Pancreas (tissue), 10 donors: ENCODE data around the gene MRPS11. TPM values are rescaled to one million over a fixed set of nuclear protein-coding genes. Genes with fewer than 3 reads are reported as not detected.
A peak's percentile ranks its signal among the peaks of the same experiment; 100 is the strongest.

Experiments
- ATAC-seq, 4 donors: fragments of 200-7000 bp; cut with Tn5 transposase; one replicate each; pipeline versions ENCODE4 v1.8.0 to v1.9.1; 2020; ENCODE audit warnings: mild to moderate bottlenecking in 4 of 4, moderate library complexity in 4 of 4
- DNase-seq, 6 donors: peaks; one replicate each; pipeline ENCODE4 v3.0.0-alpha.2; 2020
- FAIRE-seq: peaks from 2 replicates; lab custom pipeline; 2012; peaks lifted over from hg19 to GRCh38; lab: Jason Lieb, UNC
- H3K27ac ChIP-seq, 4 donors: fragments of 200-600 bp; sonication (generic); 1 replicate in 3 of 4; 2 replicates in 1 of 4; pipeline versions ENCODE4 v1.5.0 to v1.8.0; 2020
- H3K27me3 ChIP-seq, 4 donors: fragments of 200-600 bp; one replicate each; pipeline ENCODE4 v1.8.0; 2021
- H3K36me3 ChIP-seq, 3 donors: fragments of 200-600 bp; sonication (generic) in 1 of 3; one replicate each; pipeline versions ENCODE4 v1.5.0 to v1.8.0; 2020 to 2021
- H3K4me1 ChIP-seq, 3 donors: fragments of 200-600 bp; one replicate each; pipeline ENCODE4 v1.8.0; 2021
- H3K4me3 ChIP-seq, 4 donors: fragments of 200-600 bp; sonication (generic) in 2 of 4; one replicate each; pipeline versions ENCODE4 v1.5.0 to v1.8.0; 2020 to 2021
- H3K9me3 ChIP-seq, 4 donors: fragments of 200-600 bp; one replicate each; pipeline ENCODE4 v1.8.0; 2021
- CTCF ChIP-seq, 4 donors: fragments of 200-600 bp; sonication (generic) in 3 of 4; IDR thresholded peaks; one replicate each; pipeline versions ENCODE4 v1.5.0 to v1.8.0; 2021; ENCODE audit warnings: antibody characterized with exemption in 4 of 4
- WGBS, 2 donors: extraction: QIAGEN DNeasy Blood & Tissue Kit; methylation state at CpG; one replicate each; pipeline ENCODE4 v1.1.7; 2013; 5-methylcytosine and 5-hydroxymethylcytosine counted together
- intact Hi-C, 3 donors: fragments of 100-400 bp; cut with DNase I; formaldehyde crosslinking; loops; one replicate each; pipeline versions ENCODE4 v1.11.1 to v1.14.2; 2022
- polyA plus RNA-seq, 2 donors: library from polyadenylated mRNA; stranded (reverse); fragments of 200-250 nt; gene quantifications; one replicate each; pipeline ENCODE4 v1.2.3, GENCODE V29; 2013
- total RNA-seq, 6 donors: library from RNA; stranded (reverse); fragmentation: NEBNext Ultra II Directional in 4 of 6; extraction: Animal tissue kit (Norgen Biotek cat#: 25700) in 4 of 6; gene quantifications; one replicate each; pipeline versions ENCODE4 v1.2.1 to v1.2.4, GENCODE V29; 2021 to 2023
- donor health status: healthy with polysubstance abuse.
- donor health status: DM: no; HTN: no; CAD: no; lungs with moderate emphysema.
- donor health status: DM: no; HTN: no; CAD: no.
- donor health status: control.
- donor health status: control.
- donor health status: Bipolar disorder and iron deficiency.
- donor health status: DM: yes; HTN: yes; CAD: no.
- donor health status: DM: no; HTN: no; CAD: no.
- donor health status: DM: no; HTN: no; CAD: no.
- donor health status: DM: yes; HTN: yes; CAD: no.

MRPS11 gene
- total and polyA plus RNA-seq, 8 donors, result 12.7 to 29.5 (median 18.1) TPM

GRCh38 chr15:88480981-88481380, 13.5 kb downstream of the MRPS11 start:
- peak in 1 of 4 donors; percentile 42 for ATAC-seq
- no peak for TF ChIP-seq CTCF (IDR thresholded peaks at IDR 0.05)
- no peak for FAIRE-seq
- no peaks in the 10 kb centered on the region for H3K4me1 ChIP-seq
- H3K36me3 ChIP-seq, result no peaks in the 10 kb centered on the region
- H3K27me3 ChIP-seq, result no peaks in the 10 kb centered on the region
- intact Hi-C loops, result no loop called here
- H3K27ac ChIP-seq, result no peak overlapping the region
- H3K9me3 ChIP-seq, result no peaks in the 10 kb centered on the region
- WGBS, 2 donors, result 32 to 44% methylated on average over 8 of the region's 8 CpGs
- no peak overlapping the region for H3K4me3 ChIP-seq
- peak in 1 of 6 donors; percentile 16 for DNase-seq

- Histone ChIP-seq H3K36me3 (no peaks in the 10 kb centered on the region), H3K27me3 (no peaks in the 10 kb centered on the region), H3K27ac (no peak overlapping the region), H3K9me3 (no peaks in the 10 kb centered on the region), H3K4me3 (no peak overlapping the region), H3K4me1 (no peaks in the 10 kb centered on the region)
- no peak for TF ChIP-seq CTCF (IDR thresholded peaks at IDR 0.05)
- ATAC-seq (no peak), DNase-seq (no peak), FAIRE-seq (no peak)
- WGBS, 2 donors, result 40 to 48% methylated on average over 1 of the region's 1 CpG
- intact Hi-C loops, result no loop called here
Observed at GRCh38 chr15:88482263-88482662, 14.8 kb downstream of the MRPS11 start.

GRCh38 chr15:88484682-88485331, 17.3 kb downstream of the MRPS11 start:
- no peak for ATAC-seq
- H3K4me3 ChIP-seq, result no peak overlapping the region
- H3K36me3 ChIP-seq, result no peaks in the 10 kb centered on the region
- DNase-seq, result no peak
- FAIRE-seq, result no peak
- H3K4me1 ChIP-seq, result no peaks in the 10 kb centered on the region
- 57 to 58% methylated on average over 10 of the region's 10 CpGs for WGBS, 2 donors
- no peaks in the 10 kb centered on the region for H3K9me3 ChIP-seq
- no peak overlapping the region for H3K27ac ChIP-seq
- no peak for TF ChIP-seq CTCF (IDR thresholded peaks at IDR 0.05)
- no peaks in the 10 kb centered on the region for H3K27me3 ChIP-seq
- intact Hi-C loops, result no loop called here

- no peaks in the 10 kb centered on the region for H3K36me3 ChIP-seq
- H3K27me3 ChIP-seq, result no peaks in the 10 kb centered on the region
- ATAC-seq (no peak), DNase-seq (no peak), FAIRE-seq (no peak)
- intact Hi-C loops, result no loop called here
- H3K4me1 ChIP-seq, result no peaks in the 10 kb centered on the region
- no peak for TF ChIP-seq CTCF (IDR thresholded peaks at IDR 0.05)
- H3K4me3 ChIP-seq, result no peak overlapping the region
- WGBS, 2 donors, result 60 to 65% methylated on average over 2 of the region's 2 CpGs
- H3K9me3 ChIP-seq, result no peaks in the 10 kb centered on the region
- no peak overlapping the region for H3K27ac ChIP-seq
Observed at GRCh38 chr15:88487178-88487795, 19.8 kb downstream of the MRPS11 start.
